Right lobe of liver (tissue), 6 donors: ENCODE results near the gene DES. TPM values are rescaled to one million over a fixed set of nuclear protein-coding genes. Genes with fewer than 3 reads are reported as not detected.

ENCODE experiments used
- ATAC-seq, 4 donors: fragments of 200-7000 bp; cut with Tn5 transposase; one replicate each; pipeline ENCODE4 v1.9.1; 2020; ENCODE audit warnings: mild to moderate bottlenecking in 4 of 4, moderate library complexity in 4 of 4
- DNase-seq, 3 donors: peaks; one replicate each; pipeline ENCODE4 v3.0.0-alpha.2; 2020
- H3K27ac ChIP-seq, 3 donors: fragments of 200-600 bp; one replicate each; pipeline ENCODE4 v1.8.0; 2022
- H3K27me3 ChIP-seq, 2 donors: fragments of 200-600 bp; one replicate each; pipeline ENCODE4 v1.8.0; 2022
- H3K36me3 ChIP-seq, 4 donors: fragments of 200-600 bp; sonication (generic) in 1 of 4; one replicate each; pipeline versions ENCODE4 v1.5.1 to v1.8.0; 2017 to 2022; ENCODE audit warnings: control low read depth in 1 of 4
- H3K4me1 ChIP-seq, 4 donors: fragments of 200-600 bp; sonication (generic) in 1 of 4; one replicate each; pipeline versions ENCODE4 v1.5.1 to v1.8.0; 2017 to 2022; ENCODE audit warnings: control low read depth in 1 of 4
- H3K4me3 ChIP-seq, 3 donors: fragments of 200-600 bp; one replicate each; pipeline ENCODE4 v1.8.0; 2022
- H3K9me3 ChIP-seq, 4 donors: fragments of 200-600 bp; sonication (generic) in 1 of 4; one replicate each; pipeline versions ENCODE4 v1.5.1 to v1.8.0; 2017 to 2022; ENCODE audit warnings: control low read depth in 1 of 4
- POLR2A ChIP-seq: fragments of 450-650 bp; IDR thresholded peaks from one replicate; pipeline ENCODE4 v1.6.1; 2017; ENCODE audit warnings: antibody characterized with exemption, mild to moderate bottlenecking
- WGBS: methylation state at CpG from one replicate; pipeline ENCODE4 v1.1.6; 2018; ENCODE audit warnings: low coverage, low lambda C conversion rate; ENCODE audit not compliant: insufficient coverage; ENCODE audit errors: missing lambda C conversion rate; 5-methylcytosine and 5-hydroxymethylcytosine counted together
- intact Hi-C, 2 donors: fragments of 100-400 bp; cut with DNase I; formaldehyde crosslinking; loops; one replicate each; pipeline versions ENCODE4 v1.11.2 to v1.14.1; 2022
- total RNA-seq, 6 experiments: library from RNA; depleted of rRNA in 2 of 6; stranded (reverse); fragments of >200 nt in 2 of 6; fragmentation: NEBNext Ultra II Directional in 3 of 6; extraction: Animal tissue kit (Norgen Biotek cat#: 25700) in 3 of 6; gene quantifications; one replicate each; pipeline versions ENCODE4 v1.1.0 to v1.2.4, GENCODE V29; 2016 to 2023
- TF ChIP-seq, protein P1 (sequence below), 4 donors: fragments of 200-600 bp in 3 of 4; fragments of 450-650 bp in 1 of 4; IDR thresholded peaks; one replicate each; pipeline versions ENCODE4 v1.5.1 to v1.8.0; 2016 to 2022; ENCODE audit warnings: antibody characterized with exemption in 4 of 4, mild to moderate bottlenecking in 2 of 4
- donor health status: DM: no; HTN: yes; CAD: no.
- donor health status: DM: no; HTN: no; CAD: no.
- donor health status: DM: no; HTN: no; CAD: no.
- donor health status: DM: no; HTN: yes; CAD: no.
- donor health status: DM: no; HTN: yes; CAD: no.

Gene DES
- total RNA-seq, 6 experiments from 2014 or later = 1.2 to 25.6 (median 2.5) TPM

DNA sequence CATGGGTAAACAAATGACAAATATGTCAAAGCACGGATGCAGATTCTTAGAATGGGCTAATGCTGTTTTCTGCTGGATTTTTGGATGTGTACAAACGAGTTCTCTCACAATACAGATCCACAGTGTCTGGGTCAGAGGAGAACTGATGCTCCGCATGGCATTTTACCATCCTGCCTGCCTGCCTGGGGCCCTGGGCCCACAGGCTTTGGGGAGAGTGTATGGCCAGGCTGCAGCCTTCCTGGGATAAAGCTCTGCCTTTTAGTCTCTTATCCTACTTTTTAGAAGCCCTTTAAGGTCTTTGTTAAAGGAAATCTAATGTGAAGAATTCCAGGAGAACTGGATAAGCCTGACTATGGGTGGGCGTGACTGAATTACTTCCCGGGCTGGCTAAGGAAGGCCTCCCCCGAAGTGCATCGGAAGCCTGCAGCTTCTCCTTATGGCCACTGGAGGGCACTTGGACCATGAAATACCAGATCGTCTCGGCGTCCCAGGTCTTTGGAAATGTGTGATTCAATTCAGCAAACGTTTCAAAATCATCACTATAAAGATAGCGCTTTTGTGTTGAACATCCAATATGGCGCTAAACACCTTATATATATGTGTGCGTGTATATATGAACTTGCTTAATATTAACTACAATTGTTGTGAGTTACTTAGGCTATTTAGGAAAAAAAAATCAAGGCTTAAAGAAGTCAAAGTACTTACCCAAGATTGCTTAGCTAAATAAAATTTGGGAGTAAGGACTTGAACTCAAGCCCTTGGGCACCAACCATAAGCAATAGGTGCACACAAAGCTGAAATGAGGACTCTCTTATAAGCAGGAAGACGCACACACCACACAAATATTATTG, 15.3 kb upstream of the DES start:
- Histone ChIP-seq H3K4me1 (peaks cover 0 to 15% (median 0%) of the 10 kb centered on the region in 4 donors), H3K9me3 (no peaks in the 10 kb centered on the region), H3K36me3 (no peaks in the 10 kb centered on the region), H3K4me3 (no peak overlapping the region), H3K27me3 (no peaks in the 10 kb centered on the region), H3K27ac (no peak overlapping the region)
- TF ChIP-seq POLR2A = no peak
- TF ChIP-seq, protein P1, sequence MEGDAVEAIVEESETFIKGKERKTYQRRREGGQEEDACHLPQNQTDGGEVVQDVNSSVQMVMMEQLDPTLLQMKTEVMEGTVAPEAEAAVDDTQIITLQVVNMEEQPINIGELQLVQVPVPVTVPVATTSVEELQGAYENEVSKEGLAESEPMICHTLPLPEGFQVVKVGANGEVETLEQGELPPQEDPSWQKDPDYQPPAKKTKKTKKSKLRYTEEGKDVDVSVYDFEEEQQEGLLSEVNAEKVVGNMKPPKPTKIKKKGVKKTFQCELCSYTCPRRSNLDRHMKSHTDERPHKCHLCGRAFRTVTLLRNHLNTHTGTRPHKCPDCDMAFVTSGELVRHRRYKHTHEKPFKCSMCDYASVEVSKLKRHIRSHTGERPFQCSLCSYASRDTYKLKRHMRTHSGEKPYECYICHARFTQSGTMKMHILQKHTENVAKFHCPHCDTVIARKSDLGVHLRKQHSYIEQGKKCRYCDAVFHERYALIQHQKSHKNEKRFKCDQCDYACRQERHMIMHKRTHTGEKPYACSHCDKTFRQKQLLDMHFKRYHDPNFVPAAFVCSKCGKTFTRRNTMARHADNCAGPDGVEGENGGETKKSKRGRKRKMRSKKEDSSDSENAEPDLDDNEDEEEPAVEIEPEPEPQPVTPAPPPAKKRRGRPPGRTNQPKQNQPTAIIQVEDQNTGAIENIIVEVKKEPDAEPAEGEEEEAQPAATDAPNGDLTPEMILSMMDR (IDR thresholded peaks at IDR 0.05) = peak; percentile 76 to 88 (median 86)
- DNase-seq (peak in 2 of 3 donors; percentile 62), ATAC-seq (peak; percentile 80 to 83 (median 81))
- 14% methylated on average over 14 of the region's 15 CpGs for WGBS
- intact Hi-C loops = loop anchor here in 1 of 2 donors (10.0 kb wide), 1 partner anchor 122 kb away; no protein-coding TSS in a partner anchor

DNA sequence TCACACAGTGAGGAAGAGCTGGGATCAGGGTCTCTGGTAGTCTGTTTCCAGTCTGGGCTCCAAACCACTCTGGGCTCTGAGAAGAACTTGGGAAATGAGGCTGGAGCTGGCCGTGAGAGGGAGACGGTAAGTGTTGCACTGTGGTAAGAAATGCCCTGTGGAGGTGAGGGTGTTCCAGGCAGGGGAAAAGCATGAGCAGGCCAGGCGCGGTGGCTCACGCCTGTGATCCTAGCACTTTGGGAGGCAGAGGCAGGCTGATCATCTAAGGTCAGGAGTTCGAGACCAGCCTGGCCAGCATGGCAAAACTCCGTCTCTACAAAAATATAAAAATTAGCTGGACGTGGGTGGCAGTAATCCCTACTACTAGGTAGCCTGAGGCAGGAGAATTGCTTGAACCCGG, 14.3 kb upstream of the DES start:
- TF ChIP-seq, protein P1 (IDR thresholded peaks at IDR 0.05) = no peak
- no peak for TF ChIP-seq POLR2A
- intact Hi-C loops = loop anchor here in 1 of 2 donors (10.0 kb wide), 1 partner anchor 121 kb away; no protein-coding TSS in a partner anchor
- Histone ChIP-seq H3K27me3 (no peaks in the 10 kb centered on the region), H3K36me3 (no peaks in the 10 kb centered on the region), H3K9me3 (no peaks in the 10 kb centered on the region), H3K4me1 (peaks cover 0 to 8% (median 0%) of the 10 kb centered on the region in 4 donors), H3K27ac (no peak overlapping the region), H3K4me3 (no peak overlapping the region)
- DNase-seq = no peak
- WGBS = 77% methylated on average over 8 of the region's 9 CpGs
- ATAC-seq = no peak

- H3K9me3 ChIP-seq = no peaks in the 10 kb centered on the region
- no peak for DNase-seq
- no peaks in the 10 kb centered on the region for H3K27me3 ChIP-seq
- WGBS = 94% methylated on average over 4 of the region's 10 CpGs
- no peak overlapping the region for H3K4me3 ChIP-seq
- intact Hi-C loops = loop anchor here in 1 of 2 donors (10.0 kb wide), 1 partner anchor 120 kb away; no protein-coding TSS in a partner anchor
- TF ChIP-seq, protein P1 (IDR thresholded peaks at IDR 0.05) = no peak
- no peak for TF ChIP-seq POLR2A
- H3K4me1 ChIP-seq = peaks cover 0 to 3% (median 0%) of the 10 kb centered on the region in 4 donors
- no peak overlapping the region for H3K27ac ChIP-seq
- no peak for ATAC-seq
- H3K36me3 ChIP-seq = no peaks in the 10 kb centered on the region
Observed at GRCh38 chr2:219404291-219404910, 13.8 kb upstream of the DES start.

DNA sequence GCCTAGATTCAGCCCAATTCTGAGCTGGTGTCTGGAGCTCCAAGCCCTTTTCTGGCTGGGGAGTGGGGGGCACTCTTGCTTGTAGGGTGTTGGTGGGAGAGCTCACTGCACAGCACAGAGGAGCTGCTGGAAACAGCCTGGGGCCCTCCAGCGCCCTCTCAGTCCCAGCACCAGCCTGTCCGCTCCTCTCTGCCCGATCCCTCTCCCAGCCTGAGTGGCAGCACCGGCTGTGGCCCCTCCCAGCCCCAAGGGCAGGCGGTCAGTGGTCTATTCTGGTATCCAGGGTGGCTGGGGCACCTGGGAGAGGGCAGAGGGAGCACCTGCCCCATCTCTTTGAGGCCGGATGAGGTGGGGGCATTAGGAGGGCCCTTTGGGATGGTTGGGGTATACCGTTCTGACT, 13.2 kb upstream of the DES start:
- H3K27me3 ChIP-seq = no peaks in the 10 kb centered on the region
- TF ChIP-seq, protein P1 (IDR thresholded peaks at IDR 0.05) = no peak
- TF ChIP-seq POLR2A = no peak
- intact Hi-C loops = loop anchor here (5.0 to 10.0 kb wide), 2 partner anchors 120 to 127 kb away; no protein-coding TSS in a partner anchor
- H3K4me3 ChIP-seq = no peak overlapping the region
- no peak for ATAC-seq
- H3K27ac ChIP-seq = no peak overlapping the region
- no peaks in the 10 kb centered on the region for H3K9me3 ChIP-seq
- WGBS = 91% methylated on average over 4 of the region's 7 CpGs
- DNase-seq = peak in 1 of 3 donors; percentile 27
- no peaks in the 10 kb centered on the region for H3K4me1 ChIP-seq
- H3K36me3 ChIP-seq = no peaks in the 10 kb centered on the region
